Measurements from ENCODE around the gene PCCA. TPM values are rescaled to one million over a fixed set of nuclear protein-coding genes. Genes with fewer than 3 reads are reported as not detected.

The PCCA gene
- total and polyA plus RNA-seq, 4 donors = 8.3 to 71.8 (median 22.8) TPM

DNA sequence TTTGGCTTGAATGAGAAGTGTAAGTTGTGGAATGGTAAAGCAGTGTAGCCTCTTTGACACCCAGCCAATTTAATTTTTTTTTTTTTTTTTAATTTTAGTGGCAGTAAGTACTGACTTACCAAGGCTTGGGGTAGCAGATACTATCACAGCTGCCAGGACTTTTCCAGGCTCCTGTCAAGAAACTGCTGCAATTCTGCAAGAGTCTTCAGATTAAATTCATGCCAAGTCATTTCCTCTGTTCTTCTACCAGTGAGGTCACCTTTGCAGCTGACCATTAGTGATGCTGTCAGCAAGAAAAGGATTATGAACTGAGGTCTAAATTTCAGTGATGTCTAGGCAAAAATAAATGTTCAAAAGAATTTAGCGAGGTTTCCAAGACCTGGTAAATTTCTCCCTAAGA lies 408.5 kb downstream of the PCCA start:
- no peak for TF ChIP-seq CTCF (IDR thresholded peaks at IDR 0.05; ENCODE audit: control extremely low read depth, extremely low read depth)
- no peak overlapping the region for H3K4me3 ChIP-seq
- no peaks in the 10 kb centered on the region for H3K27me3 ChIP-seq (ENCODE audit: control insufficient read depth in 3 of 3, insufficient read depth in 3 of 3, low read length in 2 of 3)
- H3K27ac ChIP-seq (ENCODE audit: low read depth in 1 of 2, low read length in 1 of 2) = no peak overlapping the region
- H3K9ac ChIP-seq (ENCODE audit: insufficient read depth in 1 of 2, low read length in 2 of 2) = no peak overlapping the region
- peaks cover 0 to 19% (median 0%) of the 10 kb centered on the region in 5 donors for H3K4me1 ChIP-seq (ENCODE audit: control insufficient read depth in 5 of 5, insufficient read depth in 5 of 5, low read length in 5 of 5)
- no peaks in the 10 kb centered on the region for H3K9me3 ChIP-seq (ENCODE audit: control insufficient read depth in 4 of 4, insufficient read depth in 3 of 4, low read length in 3 of 4)
- WGBS, 2 donors = 91 to 94% methylated on average over 1 of the region's 1 CpG
- DNase-seq = peak in 2 of 3 donors; percentile 60 to 62
- ATAC-seq (ENCODE audit: insufficient read depth, low FRiP score) = no peak
- peaks cover 0 to 5% (median 0%) of the 10 kb centered on the region in 4 donors for H3K36me3 ChIP-seq (ENCODE audit: control insufficient read depth in 4 of 4, insufficient read depth in 4 of 4, low read length in 4 of 4)

DNA sequence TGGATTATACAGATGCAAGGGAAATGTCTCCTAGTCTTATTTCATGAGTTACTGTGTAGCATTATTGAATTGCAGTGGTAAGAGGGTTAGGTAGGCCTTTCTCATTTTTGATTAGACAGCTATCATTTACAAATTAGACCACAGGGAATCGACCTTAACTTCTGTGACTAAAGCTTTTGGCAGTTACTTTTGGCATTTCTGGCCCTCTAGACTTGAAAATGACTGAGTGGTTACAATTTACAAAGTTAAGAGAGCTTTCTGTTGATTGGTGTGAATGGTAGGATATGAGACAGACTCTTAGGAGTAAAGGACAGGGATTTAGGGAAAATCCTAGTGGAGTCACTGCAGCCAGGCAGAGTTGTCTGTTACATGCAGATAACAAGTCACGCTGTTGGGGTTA lies 413.6 kb downstream of the PCCA start:
- H3K4me1 ChIP-seq (ENCODE audit: control insufficient read depth in 5 of 5, insufficient read depth in 5 of 5, low read length in 5 of 5) = peaks cover 0 to 3% (median 0%) of the 10 kb centered on the region in 5 donors
- no peak for TF ChIP-seq CTCF (IDR thresholded peaks at IDR 0.05; ENCODE audit: control extremely low read depth, extremely low read depth)
- no peaks in the 10 kb centered on the region for H3K27me3 ChIP-seq (ENCODE audit: control insufficient read depth in 3 of 3, insufficient read depth in 3 of 3, low read length in 2 of 3)
- no peak overlapping the region for H3K4me3 ChIP-seq
- ATAC-seq (ENCODE audit: insufficient read depth, low FRiP score) (no peak), DNase-seq (no peak)
- H3K9me3 ChIP-seq (ENCODE audit: control insufficient read depth in 4 of 4, insufficient read depth in 3 of 4, low read length in 3 of 4) = no peaks in the 10 kb centered on the region
- 40 to 62% methylated on average over 2 of the region's 2 CpGs for WGBS, 2 donors
- no peak overlapping the region for H3K9ac ChIP-seq (ENCODE audit: insufficient read depth in 1 of 2, low read length in 2 of 2)
- no peak overlapping the region for H3K27ac ChIP-seq (ENCODE audit: low read depth in 1 of 2, low read length in 1 of 2)
- H3K36me3 ChIP-seq (ENCODE audit: control insufficient read depth in 4 of 4, insufficient read depth in 4 of 4, low read length in 4 of 4) = no peaks in the 10 kb centered on the region

GRCh38 chr13:100503622-100504021 lies 414.7 kb downstream of the PCCA start:
- no peak for DNase-seq
- Histone ChIP-seq H3K9me3 (ENCODE audit: control insufficient read depth in 4 of 4, insufficient read depth in 3 of 4, low read length in 3 of 4) (no peaks in the 10 kb centered on the region), H3K27me3 (ENCODE audit: control insufficient read depth in 3 of 3, insufficient read depth in 3 of 3, low read length in 2 of 3) (no peaks in the 10 kb centered on the region), H3K4me3 (no peak overlapping the region), H3K9ac (ENCODE audit: insufficient read depth in 1 of 2, low read length in 2 of 2) (no peak overlapping the region), H3K36me3 (ENCODE audit: control insufficient read depth in 4 of 4, insufficient read depth in 4 of 4, low read length in 4 of 4) (no peaks in the 10 kb centered on the region), H3K4me1 (ENCODE audit: control insufficient read depth in 5 of 5, insufficient read depth in 5 of 5, low read length in 5 of 5) (peaks cover 0 to 1% (median 0%) of the 10 kb centered on the region in 5 donors), H3K27ac (ENCODE audit: low read depth in 1 of 2, low read length in 1 of 2) (no peak overlapping the region)
- ATAC-seq (ENCODE audit: insufficient read depth, low FRiP score) = no peak
- no peak for TF ChIP-seq CTCF (IDR thresholded peaks at IDR 0.05; ENCODE audit: control extremely low read depth, extremely low read depth)
- WGBS, 2 donors = 96 to 99% methylated on average over 3 of the region's 3 CpGs

- WGBS, 2 donors = 84 to 85% methylated on average over 15 of the region's 15 CpGs
- ATAC-seq (ENCODE audit: insufficient read depth, low FRiP score) (no peak), DNase-seq (no peak)
- no peak overlapping the region for H3K4me3 ChIP-seq
- H3K36me3 ChIP-seq (ENCODE audit: control insufficient read depth in 4 of 4, insufficient read depth in 4 of 4, low read length in 4 of 4) = no peaks in the 10 kb centered on the region
- no peak overlapping the region for H3K9ac ChIP-seq (ENCODE audit: insufficient read depth in 1 of 2, low read length in 2 of 2)
- no peak for TF ChIP-seq CTCF (IDR thresholded peaks at IDR 0.05; ENCODE audit: control extremely low read depth, extremely low read depth)
- no peaks in the 10 kb centered on the region for H3K9me3 ChIP-seq (ENCODE audit: control insufficient read depth in 4 of 4, insufficient read depth in 3 of 4, low read length in 3 of 4)
- H3K4me1 ChIP-seq (ENCODE audit: control insufficient read depth in 5 of 5, insufficient read depth in 5 of 5, low read length in 5 of 5) = peaks cover 0 to 12% (median 1%) of the 10 kb centered on the region in 5 donors
- no peaks in the 10 kb centered on the region for H3K27me3 ChIP-seq (ENCODE audit: control insufficient read depth in 3 of 3, insufficient read depth in 3 of 3, low read length in 2 of 3)
- no peak overlapping the region for H3K27ac ChIP-seq (ENCODE audit: low read depth in 1 of 2, low read length in 1 of 2)
Measured at GRCh38 chr13:100506154-100506553, 417.3 kb downstream of the PCCA start.

All from lung (tissue), 12 donors.